Kidney (tissue), 14 donors: ENCODE results near the gene OBP2B. TPM values are rescaled to one million over a fixed set of nuclear protein-coding genes. Genes with fewer than 3 reads are reported as not detected.
A peak's percentile ranks its signal among the peaks of the same experiment; 100 is the strongest.

ENCODE experiments used
- DNase-seq, 5 donors: peaks; one replicate each; pipeline ENCODE4 v3.0.0-alpha.2; 2013 to 2020
- FAIRE-seq: peaks from 2 replicates; lab custom pipeline; 2012; peaks lifted over from hg19 to GRCh38; lab: Jason Lieb, UNC
- H3K27ac ChIP-seq, 2 donors: one replicate each; pipeline ENCODE4 v1.7.0; 2013; ENCODE audit warnings: low read depth in 2 of 2, low read length in 2 of 2, inconsistent platforms in 1 of 2
- H3K27me3 ChIP-seq: one replicate; pipeline ENCODE4 v1.7.1; 2013; ENCODE audit warnings: low read length, inconsistent platforms; ENCODE audit not compliant: control insufficient read depth, insufficient read depth
- H3K36me3 ChIP-seq, 3 donors: one replicate each; pipeline versions ENCODE4 v1.7.0 to v1.7.1; 2013; ENCODE audit warnings: low read length in 3 of 3, control low read depth in 1 of 3, inconsistent platforms in 1 of 3; ENCODE audit not compliant: insufficient read depth in 3 of 3, control insufficient read depth in 2 of 3
- H3K4me1 ChIP-seq, 3 donors: one replicate each; pipeline versions ENCODE4 v1.7.0 to v1.7.1; 2013; ENCODE audit warnings: low read length in 3 of 3, inconsistent platforms in 1 of 3, low read depth in 1 of 3; ENCODE audit not compliant: control insufficient read depth in 2 of 3, insufficient read depth in 2 of 3
- H3K4me3 ChIP-seq, 3 donors: one replicate each; pipeline versions ENCODE4 v1.7.0 to v1.8.1; 2013; ENCODE audit warnings: low read length in 3 of 3, control low read depth in 1 of 3, inconsistent platforms in 1 of 3
- H3K9ac ChIP-seq, 3 donors: one replicate each; pipeline versions ENCODE4 v1.7.0 to v1.7.1; 2013; ENCODE audit warnings: low read length in 3 of 3, control low read depth in 1 of 3, inconsistent platforms in 1 of 3
- H3K9me3 ChIP-seq, 3 donors: one replicate each; pipeline versions ENCODE4 v1.7.0 to v1.7.1; 2013; ENCODE audit warnings: low read length in 3 of 3, control low read depth in 1 of 3, inconsistent platforms in 1 of 3; ENCODE audit not compliant: control insufficient read depth in 2 of 3, insufficient read depth in 1 of 3
- CTCF ChIP-seq: IDR thresholded peaks from 3 replicates; pipeline ENCODE4 v1.5.1; 2012; ENCODE audit warnings: mild to moderate bottlenecking, moderate library complexity, borderline replicate concordance; ENCODE audit not compliant: insufficient read depth; ENCODE audit errors: extremely low read depth
- intact Hi-C: fragments of 100-400 bp; cut with DNase I; formaldehyde crosslinking; loops from one replicate; pipeline ENCODE4 v1.11.1; 2022
- polyA plus RNA-seq: library from polyadenylated mRNA; stranded (reverse); fragments of 350-450 nt; fragmentation: Illumina TruSeq; extraction: RNeasy Lipid Tissue Mini Kit (QIAGEN cat#74804); gene quantifications from one replicate; pipeline ENCODE4 v1.2.3, GENCODE V29; 2014; ENCODE audit warnings: low read depth, low replicate concordance; ENCODE audit not compliant: insufficient read depth
- total RNA-seq: library from RNA; stranded (reverse); fragmentation: NEBNext Ultra II Directional; extraction: Animal tissue kit (Norgen Biotek cat#: 25700); gene quantifications from one replicate; pipeline ENCODE4 v1.2.1, GENCODE V29; 2021
- donor health status: control.
- donor health status: control.
- donor health status: control.
- donor health status: control.
- donor health status: control.
- donor health status: DM: yes; HTN: yes; CAD: no.
- donor health status: Normal renal cell carcinoma (clear cell type).

OBP2B gene
- total and polyA plus RNA-seq, 2 donors from 2014 or later = not detected

GRCh38 chr9:133191989-133192388 lies 17.1 kb downstream of the OBP2B start:
- Histone ChIP-seq H3K9ac (no peak overlapping the region), H3K4me1 (no peaks in the 10 kb centered on the region), H3K27me3 (no peaks in the 10 kb centered on the region), H3K36me3 (no peaks in the 10 kb centered on the region), H3K9me3 (peaks cover 0 to 3% (median 3%) of the 10 kb centered on the region in 3 donors), H3K4me3 (no peak overlapping the region), H3K27ac (no peak overlapping the region)
- DNase-seq = no peak
- no peak for TF ChIP-seq CTCF
- FAIRE-seq = no peak
- intact Hi-C loops = no loop called here

GRCh38 chr9:133189826-133190225 lies 19.2 kb downstream of the OBP2B start:
- no peaks in the 10 kb centered on the region for H3K36me3 ChIP-seq
- no peak for TF ChIP-seq CTCF
- no peak overlapping the region for H3K4me3 ChIP-seq
- FAIRE-seq = no peak
- peak in 1 of 5 donors; percentile 41 for DNase-seq
- H3K27me3 ChIP-seq = no peaks in the 10 kb centered on the region
- no peaks in the 10 kb centered on the region for H3K4me1 ChIP-seq
- intact Hi-C loops = loop anchor here (10.0 kb wide), 2 partner anchors 145 to 295 kb away; partner anchors contain the start of gene SURF6
- no peaks in the 10 kb centered on the region for H3K9me3 ChIP-seq
- H3K27ac ChIP-seq = no peak overlapping the region
- no peak overlapping the region for H3K9ac ChIP-seq

DNA sequence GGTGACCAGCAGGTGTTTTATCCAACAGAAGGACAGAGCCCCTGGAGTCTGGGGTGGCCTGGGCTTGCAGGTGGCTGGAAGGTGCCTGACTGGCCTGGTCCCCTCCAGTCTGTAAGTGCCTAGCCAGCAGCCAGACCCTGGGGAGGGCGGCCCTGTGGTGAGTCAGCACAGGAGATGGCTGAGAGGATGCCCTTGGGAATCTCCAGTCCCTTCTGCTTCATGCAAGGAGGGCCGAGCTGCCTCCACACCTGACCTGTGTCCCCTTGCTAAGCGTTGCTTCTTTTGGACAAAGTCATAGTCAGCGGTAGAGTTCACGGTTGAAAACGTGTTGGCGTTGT lies 20.2 kb downstream of the OBP2B start:
- Histone ChIP-seq H3K36me3 (no peaks in the 10 kb centered on the region), H3K27me3 (no peaks in the 10 kb centered on the region), H3K9me3 (no peaks in the 10 kb centered on the region), H3K4me1 (no peaks in the 10 kb centered on the region), H3K4me3 (no peak overlapping the region), H3K27ac (no peak overlapping the region), H3K9ac (no peak overlapping the region)
- no peak for TF ChIP-seq CTCF
- intact Hi-C loops = loop anchor here (10.0 kb wide), 2 partner anchors 146 to 296 kb away; partner anchors contain the start of gene SURF6
- no peak for FAIRE-seq
- DNase-seq = peak in 1 of 5 donors; percentile 45
